ENCODE data around the gene COL18A1.

The COL18A1 gene

DNA sequence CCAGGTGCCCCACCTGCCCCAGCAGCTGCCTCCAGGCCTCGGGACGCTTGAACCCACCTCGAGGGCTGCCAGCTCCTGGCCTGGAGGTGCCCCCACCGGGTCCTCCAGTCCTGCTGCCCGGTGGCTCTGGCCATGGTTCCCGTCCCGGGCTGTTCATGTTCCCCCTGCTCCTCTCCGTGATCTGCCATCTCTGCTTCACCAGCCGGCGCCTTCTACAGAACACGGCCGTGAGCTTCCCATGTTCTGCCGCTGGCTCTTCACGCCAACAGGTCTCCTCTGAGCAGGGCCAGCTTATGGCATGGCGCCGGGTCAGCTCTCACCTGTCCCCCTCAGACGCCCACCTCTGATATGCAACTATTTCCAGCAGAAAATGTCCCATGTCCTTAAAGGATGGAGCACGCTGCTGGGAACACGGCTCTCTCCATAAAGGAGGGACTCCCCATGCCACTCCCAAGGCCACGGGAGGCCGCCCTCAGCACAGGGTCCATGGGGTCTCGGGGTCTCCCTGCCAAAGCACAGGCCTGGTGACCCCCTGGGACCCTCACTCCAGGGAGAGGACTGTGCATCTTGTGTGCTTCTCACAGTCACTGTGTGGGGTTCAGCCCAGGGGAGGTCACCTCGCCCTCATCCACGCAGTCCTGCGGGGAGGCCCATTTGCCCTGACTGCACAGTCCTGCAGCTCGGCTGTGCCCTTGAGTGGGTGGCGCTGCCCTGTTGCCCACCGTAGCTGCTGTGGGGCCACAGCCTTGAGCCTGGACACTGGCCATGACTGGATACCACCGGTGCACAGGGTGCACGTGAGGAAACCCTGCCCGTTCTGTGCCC is 36.7 kb downstream of the COL18A1 start:
- TF ChIP-seq POLR2A (IDR thresholded peaks at IDR 0.05; ENCODE audit: low read length) (no peak), GATA1 (IDR thresholded peaks at IDR 0.05; ENCODE audit: low read depth, low read length) (no peak)
- DNase-seq, result no peak

DNA sequence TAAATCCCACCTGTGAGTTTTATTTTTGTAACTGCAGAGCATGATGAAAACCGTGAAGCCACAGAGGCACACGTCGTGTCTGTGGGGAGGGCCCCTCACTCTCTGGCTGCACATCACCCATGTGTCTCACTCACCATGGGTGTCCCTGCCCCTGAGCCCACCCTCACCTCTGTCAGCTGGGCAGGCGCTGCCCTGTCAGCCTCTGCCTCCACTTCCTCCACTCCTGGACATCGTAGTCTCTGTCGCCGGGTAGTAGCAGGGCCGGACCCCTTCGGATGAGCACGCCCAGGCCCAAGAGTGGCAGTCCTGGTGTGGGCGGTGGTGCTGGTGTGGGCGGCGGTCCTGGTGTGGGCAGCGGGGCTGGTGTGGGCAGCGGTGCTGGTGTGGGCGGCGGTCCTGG is 37.3 kb downstream of the COL18A1 start:
- no peak for DNase-seq
- no peak for TF ChIP-seq GATA1 (IDR thresholded peaks at IDR 0.05; ENCODE audit: low read depth, low read length)
- no peak for TF ChIP-seq POLR2A (IDR thresholded peaks at IDR 0.05; ENCODE audit: low read length)

DNA sequence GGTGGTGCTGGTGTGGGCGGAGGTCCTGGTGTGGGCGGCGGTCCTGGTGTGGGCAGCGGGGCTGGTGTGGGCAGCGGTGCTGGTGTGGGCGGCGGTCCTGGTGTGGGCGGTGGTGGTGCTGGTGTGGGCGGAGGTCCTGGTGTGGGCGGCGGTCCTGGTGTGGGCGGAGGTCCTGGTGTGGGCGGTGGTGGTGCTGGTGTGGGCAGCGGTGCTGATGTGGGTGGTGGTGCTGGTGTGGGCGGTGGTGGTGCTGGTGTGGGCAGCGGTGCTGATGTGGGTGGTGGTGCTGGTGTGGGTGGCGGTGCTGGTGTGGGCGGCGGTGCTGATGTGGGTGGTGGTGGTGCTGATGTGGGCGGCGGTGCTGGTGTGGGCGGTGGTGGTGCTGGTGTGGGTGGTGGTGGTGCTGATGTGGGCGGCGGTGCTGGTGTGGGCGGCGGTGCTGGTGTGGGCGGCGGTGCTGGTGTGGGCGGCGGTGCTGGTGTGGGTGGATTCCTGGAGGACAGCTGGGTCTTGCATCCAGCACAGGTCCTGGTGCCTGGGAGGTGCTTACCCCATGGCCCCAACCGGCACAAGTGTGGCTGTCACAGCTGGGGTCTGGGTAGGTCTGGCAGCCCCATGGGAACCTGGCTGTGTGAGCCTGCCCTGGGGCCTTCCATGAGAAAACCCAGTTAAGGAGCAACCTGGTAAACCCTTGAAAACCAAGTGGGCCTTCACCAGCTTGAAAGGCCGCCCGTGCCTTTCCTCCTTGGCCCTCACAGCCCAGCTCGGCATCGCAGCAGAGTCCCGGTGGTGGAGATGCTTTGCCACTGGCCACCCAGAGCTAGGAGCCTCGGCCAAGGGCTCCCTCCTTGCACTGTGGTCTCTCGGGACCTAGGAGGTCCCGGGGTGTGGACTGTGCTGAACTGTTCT is 38.0 kb downstream of the COL18A1 start:
- peak in 1 of 2 experiments; percentile 25 for DNase-seq

DNA sequence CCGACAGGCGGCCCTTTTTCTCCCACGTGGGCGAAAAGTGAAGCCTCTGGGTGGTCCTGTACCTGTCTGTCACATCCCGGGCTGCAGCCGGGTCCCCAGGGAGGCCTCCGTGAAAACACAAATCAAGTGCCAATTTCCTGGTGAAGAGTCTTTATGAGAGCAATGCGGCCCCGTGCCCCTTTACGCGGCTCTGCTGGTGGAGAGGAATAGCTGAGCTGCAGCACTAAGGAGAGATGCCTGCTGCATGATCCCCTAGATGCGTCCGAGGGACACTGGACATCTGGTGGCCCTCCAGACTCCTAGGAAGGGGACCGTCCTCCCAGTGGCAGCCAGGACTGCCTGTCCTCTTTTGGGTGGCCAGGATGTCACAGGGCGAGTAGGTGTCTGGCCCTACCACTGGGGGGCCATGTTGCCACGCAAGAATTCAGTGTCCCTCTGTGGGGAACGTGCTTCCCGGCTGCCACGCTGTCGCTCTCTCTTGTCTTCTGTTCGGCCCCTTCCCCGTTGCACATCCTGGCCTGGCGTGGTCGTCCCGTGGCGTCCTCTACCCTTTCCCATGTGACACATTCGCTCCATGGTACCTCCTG is 38.7 kb downstream of the COL18A1 start:
- no peak for DNase-seq
- no peak for TF ChIP-seq POLR2A (IDR thresholded peaks at IDR 0.05; ENCODE audit: low read length)
- TF ChIP-seq GATA1 (IDR thresholded peaks at IDR 0.05; ENCODE audit: low read depth, low read length), result no peak

DNA sequence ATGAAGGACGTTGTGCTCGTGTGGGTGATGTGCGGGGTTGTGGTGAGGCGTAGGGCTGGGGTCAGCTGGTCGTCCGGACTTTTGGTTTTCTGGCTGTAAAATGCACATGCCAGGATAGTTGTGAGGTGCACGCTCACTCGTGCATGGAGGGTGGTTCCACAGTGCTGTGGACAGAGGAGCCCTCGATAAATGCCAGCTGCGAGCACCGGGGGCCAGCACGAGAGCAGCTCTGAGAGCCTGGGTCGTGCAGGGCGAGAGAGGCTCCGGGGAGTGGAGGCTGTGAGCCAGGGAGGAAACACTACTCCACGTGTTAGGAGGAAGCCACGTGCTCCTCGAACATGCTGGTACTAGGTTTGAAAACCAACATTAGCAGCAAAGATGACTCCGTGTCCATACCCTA is 39.4 kb downstream of the COL18A1 start:
- DNase-seq, result no peak
- TF ChIP-seq POLR2A (IDR thresholded peaks at IDR 0.05; ENCODE audit: low read length), result no peak
- TF ChIP-seq GATA1 (IDR thresholded peaks at IDR 0.05; ENCODE audit: low read depth, low read length), result no peak

DNA sequence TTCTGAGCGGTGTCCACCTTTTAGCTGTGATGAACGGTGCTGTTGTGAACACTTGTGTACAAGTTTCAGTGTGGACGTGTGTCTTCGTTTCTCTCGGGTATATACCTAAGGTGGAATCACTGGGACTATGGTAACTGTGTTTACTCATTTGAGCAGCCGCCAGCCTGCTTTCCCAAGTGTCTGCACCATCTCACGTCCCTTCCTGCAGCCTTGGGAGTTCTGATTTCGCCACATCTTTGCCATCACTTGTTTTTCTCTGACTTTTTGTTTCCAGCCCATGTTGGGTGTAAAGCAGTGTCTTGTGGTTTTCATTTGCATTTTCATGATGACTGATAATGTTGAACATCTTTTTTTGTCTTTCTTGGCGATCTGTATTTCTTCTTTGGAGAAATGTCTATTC is 40.4 kb downstream of the COL18A1 start:
- no peak for DNase-seq
- TF ChIP-seq GATA1 (IDR thresholded peaks at IDR 0.05; ENCODE audit: low read depth, low read length), result no peak
- TF ChIP-seq POLR2A (IDR thresholded peaks at IDR 0.05; ENCODE audit: low read length), result no peak

DNA sequence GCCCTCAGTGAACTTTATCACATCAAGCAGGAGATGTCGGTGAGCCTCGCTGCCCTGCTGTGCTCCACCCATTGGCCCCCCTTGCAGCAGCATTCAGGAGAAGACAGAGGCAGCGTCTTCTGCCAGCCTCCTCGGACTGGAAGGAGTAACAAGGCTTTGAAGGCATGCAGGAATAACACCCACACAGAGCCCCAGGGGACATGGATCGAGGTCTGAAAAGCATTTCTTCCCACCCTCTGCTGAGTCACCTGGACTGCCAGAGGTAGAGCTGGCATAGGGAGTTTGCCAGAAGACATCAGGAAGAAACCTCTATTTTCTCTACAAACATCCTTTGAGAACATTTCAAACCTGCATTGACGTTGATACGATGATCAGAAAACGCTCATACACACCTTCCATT is 42.9 kb downstream of the COL18A1 start:
- no peak for TF ChIP-seq GATA1 (IDR thresholded peaks at IDR 0.05; ENCODE audit: low read depth, low read length)
- no peak for DNase-seq

DNA sequence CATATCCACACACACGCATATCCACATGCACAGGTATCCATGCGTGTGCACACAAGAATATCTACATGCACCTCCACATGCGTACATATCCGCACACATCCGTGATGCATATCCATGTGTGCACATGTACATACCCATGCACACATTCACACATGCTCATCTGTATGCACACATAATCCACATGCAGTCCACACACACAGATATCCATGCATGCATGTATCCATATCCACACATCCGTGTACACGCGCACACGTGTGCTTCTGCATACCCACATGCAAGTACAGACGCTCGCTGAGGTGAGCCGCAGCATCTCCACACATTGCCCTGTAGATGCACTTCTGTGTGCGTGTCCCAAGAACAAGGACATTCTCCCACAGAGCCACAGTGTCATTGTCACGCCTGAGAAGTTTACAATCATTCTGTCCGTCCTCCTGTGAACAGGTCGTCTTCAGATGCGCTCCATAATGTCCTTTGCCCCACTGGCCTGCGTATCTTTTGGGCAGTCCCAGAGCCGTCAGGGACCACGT is 43.4 kb downstream of the COL18A1 start:
- no peak for TF ChIP-seq POLR2A (IDR thresholded peaks at IDR 0.05; ENCODE audit: low read length)
- TF ChIP-seq GATA1 (IDR thresholded peaks at IDR 0.05; ENCODE audit: low read depth, low read length), result no peak
- DNase-seq, result no peak

DNA sequence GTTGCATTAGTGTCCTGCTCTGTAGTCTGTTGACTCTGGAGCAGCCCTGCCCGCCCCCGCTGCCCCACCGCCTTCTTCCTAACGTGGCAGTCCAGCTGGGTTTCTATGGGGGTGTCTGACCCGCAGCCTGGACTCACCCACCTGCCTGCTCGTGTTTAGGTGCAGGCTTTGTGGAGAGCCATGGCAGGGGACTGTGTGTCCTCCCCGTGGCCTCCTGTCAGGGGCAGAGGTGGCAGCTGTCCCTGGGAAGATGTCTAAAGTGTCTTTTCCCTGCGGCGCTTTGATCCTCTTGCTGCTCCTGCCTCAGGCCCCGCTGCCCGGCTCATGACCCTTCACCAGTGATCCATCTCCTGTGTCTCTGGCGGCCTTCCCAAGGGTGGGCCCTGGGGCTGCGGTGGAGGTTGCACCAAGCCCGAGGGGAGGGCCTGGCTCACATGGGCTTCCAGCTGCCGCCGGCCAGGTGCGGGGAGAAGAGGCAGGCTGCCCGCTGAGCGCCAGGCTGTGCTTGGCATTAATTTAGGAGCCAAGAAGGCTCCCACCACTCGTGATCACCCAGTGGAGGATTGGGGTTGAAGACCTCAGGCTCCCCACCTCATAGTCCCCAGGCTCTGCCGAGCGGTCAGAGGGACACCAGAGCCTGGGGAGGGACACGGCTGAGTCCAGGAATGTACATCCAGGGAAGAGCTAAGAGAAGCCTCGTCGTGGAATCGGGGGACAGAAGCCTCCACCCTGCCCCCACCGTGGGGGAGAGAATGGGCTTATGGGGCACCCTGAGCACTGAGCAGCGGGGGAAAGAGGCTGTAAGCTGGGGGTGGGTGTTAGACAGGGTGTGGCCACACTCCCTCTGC is 44.1 kb downstream of the COL18A1 start:
- no peak for DNase-seq
- TF ChIP-seq GATA1 (IDR thresholded peaks at IDR 0.05; ENCODE audit: low read depth, low read length), result no peak
- TF ChIP-seq POLR2A (IDR thresholded peaks at IDR 0.05; ENCODE audit: low read length), result no peak

DNA sequence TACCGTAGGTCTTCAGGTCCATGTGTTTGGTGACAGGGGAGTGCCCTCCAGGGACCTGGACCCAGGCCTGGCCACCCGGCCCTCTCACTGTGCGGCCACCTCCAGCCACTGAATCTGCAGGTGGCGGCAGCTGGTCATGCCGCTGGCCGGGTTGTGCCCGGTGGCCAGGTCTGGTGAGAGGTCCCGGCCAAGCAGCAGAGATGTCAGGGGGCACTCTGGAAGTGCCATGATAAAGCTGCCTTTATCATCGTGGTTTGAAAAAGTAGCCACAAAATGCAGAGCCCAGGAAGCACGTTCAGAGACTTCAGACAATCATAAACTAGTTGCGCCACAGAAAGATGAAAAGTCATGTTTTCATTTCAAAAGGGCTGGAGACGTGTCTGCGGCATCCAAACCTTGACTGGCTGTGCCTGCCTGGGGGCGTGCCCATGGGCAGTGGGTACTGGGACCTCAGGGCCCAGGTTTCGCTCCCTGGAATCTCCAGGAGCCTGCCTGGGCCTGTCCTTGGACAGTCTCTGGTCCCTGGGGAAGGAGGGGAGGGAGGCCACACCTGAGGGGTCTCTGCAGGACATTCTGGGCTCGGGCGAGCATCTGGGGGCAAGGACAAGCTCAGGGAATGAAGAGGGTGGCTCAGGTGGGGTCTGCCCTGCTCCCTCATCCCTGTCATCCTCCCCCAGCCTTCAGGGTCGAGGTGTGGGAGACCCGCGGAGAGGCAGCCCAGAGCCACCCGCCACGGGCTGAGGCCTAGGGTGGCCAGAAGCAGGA is 44.9 kb downstream of the COL18A1 start:
- DNase-seq, result no peak
- TF ChIP-seq GATA1 (IDR thresholded peaks at IDR 0.05; ENCODE audit: low read depth, low read length) (no peak), POLR2A (IDR thresholded peaks at IDR 0.05; ENCODE audit: low read length) (no peak)

DNA sequence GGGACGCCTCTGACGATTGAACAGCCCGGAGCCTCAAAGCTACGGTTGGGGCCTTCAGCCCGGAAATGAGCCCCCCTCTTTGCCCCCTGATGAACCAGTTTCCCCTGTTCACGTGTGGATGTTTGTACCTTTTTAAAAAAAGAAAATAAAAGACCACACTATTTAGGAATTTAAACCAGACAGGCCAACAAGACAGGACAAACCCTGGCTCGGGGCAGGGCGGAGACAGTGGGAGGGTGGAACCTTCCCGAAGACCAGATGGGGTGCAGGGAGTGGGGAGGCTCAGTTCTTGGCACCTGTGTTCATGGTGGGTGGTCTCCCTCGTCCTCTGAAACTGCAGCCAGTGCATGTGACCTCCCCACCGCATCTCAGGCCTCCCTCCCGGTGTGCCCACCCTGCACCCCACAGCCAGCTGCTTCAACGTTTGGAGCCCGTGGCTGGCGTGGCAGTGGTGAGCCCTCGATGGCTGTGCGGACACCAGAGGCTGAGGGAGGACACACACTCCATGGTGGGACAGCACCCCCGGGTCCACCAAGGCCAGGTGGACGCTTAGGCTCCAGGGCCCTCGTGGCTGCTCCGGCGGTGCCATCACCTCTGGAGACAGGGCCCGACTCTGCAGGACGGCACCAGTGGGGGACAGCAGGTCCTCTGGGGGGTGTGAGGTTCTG is 45.6 kb downstream of the COL18A1 start:
- no peak for TF ChIP-seq GATA1 (IDR thresholded peaks at IDR 0.05; ENCODE audit: low read depth, low read length)
- no peak for TF ChIP-seq POLR2A (IDR thresholded peaks at IDR 0.05; ENCODE audit: low read length)
- no peak for DNase-seq

DNA sequence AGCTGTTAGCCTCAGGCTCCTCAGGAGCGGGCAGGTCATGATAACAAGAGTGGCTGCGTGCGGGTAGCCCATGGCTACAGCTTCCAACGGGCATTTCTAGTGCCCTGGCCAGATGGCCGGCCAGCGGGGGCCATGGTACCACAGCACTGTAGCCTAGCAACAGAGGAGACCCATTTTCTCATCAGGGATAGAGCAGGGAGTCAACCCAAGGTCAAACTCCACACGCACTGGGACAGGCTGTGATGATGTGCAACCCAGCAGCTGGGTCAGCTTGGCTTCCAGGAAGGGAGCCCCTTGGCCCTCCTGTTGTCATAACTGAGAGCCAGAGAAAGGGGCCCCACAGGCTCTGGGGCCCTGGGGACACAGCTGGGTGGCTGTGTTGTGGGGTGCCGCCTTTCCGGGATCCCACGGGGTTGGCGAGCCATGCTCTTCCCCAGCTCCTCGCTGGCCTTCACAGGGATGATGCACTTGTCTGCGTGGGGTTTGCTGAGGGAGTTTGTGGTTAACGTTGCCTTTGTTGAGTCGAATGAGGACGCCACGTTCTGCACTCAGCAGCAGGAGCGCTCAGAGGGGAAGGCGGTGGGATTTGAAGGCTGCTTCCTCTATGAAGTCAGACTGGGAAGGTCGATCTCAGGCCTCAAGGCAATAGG is 46.3 kb downstream of the COL18A1 start:
- no peak for TF ChIP-seq GATA1 (IDR thresholded peaks at IDR 0.05; ENCODE audit: low read depth, low read length)
- no peak for TF ChIP-seq POLR2A (IDR thresholded peaks at IDR 0.05; ENCODE audit: low read length)
- DNase-seq, result no peak

Data from erythroblast (primary cell).